Liver (tissue), 9 donors: ENCODE results near the gene LMX1B. TPM values are rescaled to one million over a fixed set of nuclear protein-coding genes. Genes with fewer than 3 reads are reported as not detected.

ENCODE experiments used
- DNase-seq: peaks from one replicate; pipeline ENCODE4 v3.0.0-alpha.2; 2017; ENCODE audit warnings: low spot score
- H3K27ac ChIP-seq, 2 donors: one replicate each; pipeline ENCODE4 v1.7.0; 2013; ENCODE audit warnings: inconsistent platforms in 2 of 2, low read length in 2 of 2, control low read depth in 1 of 2, low read depth in 1 of 2, mild to moderate bottlenecking in 1 of 2
- H3K27me3 ChIP-seq, 4 donors: one replicate each; pipeline versions ENCODE4 v1.6.1 to v1.7.0; 2013; ENCODE audit warnings: low read length in 3 of 4, inconsistent platforms in 1 of 4, mild to moderate bottlenecking in 1 of 4, moderate library complexity in 1 of 4; ENCODE audit not compliant: control insufficient read depth in 4 of 4, insufficient read depth in 4 of 4
- H3K36me3 ChIP-seq, 4 donors: one replicate each; pipeline versions ENCODE4 v1.6.1 to v1.7.0; 2013; ENCODE audit warnings: low read length in 3 of 4, mild to moderate bottlenecking in 3 of 4, low read depth in 1 of 4, moderate library complexity in 1 of 4; ENCODE audit not compliant: control insufficient read depth in 4 of 4, insufficient read depth in 3 of 4
- H3K4me1 ChIP-seq, 4 donors: one replicate each; pipeline versions ENCODE4 v1.6.1 to v1.7.0; 2013; ENCODE audit warnings: low read length in 3 of 4, mild to moderate bottlenecking in 3 of 4, moderate library complexity in 1 of 4; ENCODE audit not compliant: control insufficient read depth in 4 of 4, insufficient read depth in 4 of 4
- H3K4me3 ChIP-seq, 3 donors: one replicate each; pipeline versions ENCODE4 v1.6.1 to v1.7.0; 2013; ENCODE audit warnings: low read length in 3 of 3, control low read depth in 1 of 3, low read depth in 1 of 3, mild to moderate bottlenecking in 1 of 3
- H3K9ac ChIP-seq, 2 donors: one replicate each; pipeline ENCODE4 v1.7.0; 2013; ENCODE audit warnings: low read length in 2 of 2, mild to moderate bottlenecking in 2 of 2, moderate library complexity in 2 of 2, control low read depth in 1 of 2, low read depth in 1 of 2
- H3K9me3 ChIP-seq, 4 donors: one replicate each; pipeline versions ENCODE4 v1.6.1 to v1.7.0; 2013; ENCODE audit warnings: low read length in 3 of 4; ENCODE audit not compliant: control insufficient read depth in 4 of 4
- CTCF ChIP-seq: fragments of 150-350 bp; IDR thresholded peaks from 2 replicates; pipeline ENCODE4 v1.5.1; 2017; ENCODE audit warnings: improper control_type of control experiment, low read depth, low read length; ENCODE audit not compliant: missing input control
- EGR1 ChIP-seq, 2 donors: IDR thresholded peaks; 2 replicates each; pipeline ENCODE4 v1.6.1; 2016 to 2018; ENCODE audit warnings: antibody characterized with exemption in 2 of 2, low read depth in 2 of 2
- FOXA1 ChIP-seq: IDR thresholded peaks from 2 replicates; pipeline ENCODE4 v1.6.1; 2016; ENCODE audit warnings: antibody characterized with exemption
- FOXA2 ChIP-seq: IDR thresholded peaks from 2 replicates; pipeline ENCODE4 v1.6.1; 2016; ENCODE audit warnings: antibody characterized with exemption
- GABPA ChIP-seq, 2 donors: IDR thresholded peaks in 1 of 2; conservative IDR thresholded peaks in 1 of 2; 2 replicates each; pipeline ENCODE4 v1.6.1; 2016; ENCODE audit warnings: antibody characterized with exemption in 2 of 2, mild to moderate bottlenecking in 1 of 2, moderate library complexity in 1 of 2
- HNF4A ChIP-seq, 2 donors: conservative IDR thresholded peaks; 2 replicates each; pipeline ENCODE4 v1.6.1; 2016; ENCODE audit warnings: antibody characterized with exemption in 2 of 2, mild to moderate bottlenecking in 2 of 2
- HNF4G ChIP-seq: IDR thresholded peaks from 2 replicates; pipeline ENCODE4 v1.6.1; 2016; ENCODE audit warnings: antibody characterized with exemption
- JUND ChIP-seq, 2 donors: IDR thresholded peaks; 2 replicates each; pipeline ENCODE4 v1.6.1; 2016; ENCODE audit warnings: antibody characterized with exemption in 2 of 2
- MAX ChIP-seq: IDR thresholded peaks from 2 replicates; pipeline ENCODE4 v1.6.1; 2016; ENCODE audit warnings: antibody characterized with exemption
- NR2F2 ChIP-seq: IDR thresholded peaks from 2 replicates; pipeline ENCODE4 v1.6.1; 2016; ENCODE audit warnings: antibody characterized with exemption
- RAD21 ChIP-seq, 2 donors: IDR thresholded peaks; 2 replicates each; pipeline ENCODE4 v1.6.1; 2016; ENCODE audit warnings: antibody characterized with exemption in 2 of 2, mild to moderate bottlenecking in 2 of 2
- REST ChIP-seq: IDR thresholded peaks from 2 replicates; pipeline ENCODE4 v1.6.1; 2016; ENCODE audit warnings: antibody characterized with exemption, mild to moderate bottlenecking
- RXRA ChIP-seq, 2 donors: IDR thresholded peaks; 2 replicates each; pipeline ENCODE4 v1.6.1; 2017 to 2018; ENCODE audit warnings: antibody characterized with exemption in 2 of 2, mild to moderate bottlenecking in 1 of 2
- SP1 ChIP-seq: IDR thresholded peaks from 2 replicates; pipeline ENCODE4 v1.6.1; 2018; ENCODE audit warnings: antibody characterized with exemption, mild to moderate bottlenecking
- TAF1 ChIP-seq: conservative IDR thresholded peaks from 2 replicates; pipeline ENCODE4 v1.6.1; 2016; ENCODE audit warnings: antibody characterized with exemption, mild to moderate bottlenecking
- YY1 ChIP-seq: IDR thresholded peaks from 2 replicates; pipeline ENCODE4 v1.6.1; 2016; ENCODE audit warnings: antibody characterized with exemption, mild to moderate bottlenecking
- ZBTB33 ChIP-seq: IDR thresholded peaks from 2 replicates; pipeline ENCODE4 v1.6.1; 2016; ENCODE audit warnings: antibody characterized with exemption
- WGBS: extraction: QIAGEN DNeasy Blood & Tissue Kit; methylation state at CpG from one replicate; pipeline ENCODE4 v1.1.7; 2013; 5-methylcytosine and 5-hydroxymethylcytosine counted together
- polyA plus RNA-seq, 2 donors: library from polyadenylated mRNA; stranded (reverse) in 1 of 2; unstranded in 1 of 2; fragments of 200-250 nt in 1 of 2; fragments of >200 nt in 1 of 2; fragmentation: Nextera tagmentation in 1 of 2; extraction: Ambion mirVana in 1 of 2; gene quantifications; one replicate each; pipeline versions ENCODE4 v1.2.1 to v1.2.3, GENCODE V29; 2013 to 2015
- total RNA-seq, 2 donors: library from RNA; depleted of rRNA; stranded (reverse); fragments of >200 nt; gene quantifications; one replicate each; pipeline ENCODE4 v1.2.3, GENCODE V29; 2014
- donor health status: healthy.
- donor health status: healthy.
- donor health status: healthy.
- donor health status: healthy.
- donor health status: healthy.

LMX1B gene
- total and polyA plus RNA-seq, 4 donors = not detected

GRCh38 chr9:126607086-126607485 is 6.6 kb upstream of the LMX1B start:
- no peaks in the 10 kb centered on the region for H3K9me3 ChIP-seq
- no peak overlapping the region for H3K9ac ChIP-seq
- H3K36me3 ChIP-seq = no peaks in the 10 kb centered on the region
- peaks cover 6 to 13% (median 11%) of the 10 kb centered on the region in 4 donors for H3K27me3 ChIP-seq
- TF ChIP-seq NR2F2 (no peak), EGR1 (IDR thresholded peaks at IDR 0.05; ENCODE audit: low read depth in 2 of 2) (no peak), TAF1 (no peak), GABPA (IDR thresholded peaks at IDR 0.05 in 1 of 2, conservative IDR thresholded peaks at IDR 0.05 in 1 of 2) (no peak), HNF4A (conservative IDR thresholded peaks at IDR 0.05) (no peak), HNF4G (no peak)
- whole genome bisulfite sequencing = 35% methylated on average over 1 of the region's 1 CpG
- peaks cover 0 to 21% (median 15%) of the 10 kb centered on the region in 4 donors for H3K4me1 ChIP-seq
- no peak for DNase-seq
- no peak overlapping the region for H3K27ac ChIP-seq
- no peak overlapping the region for H3K4me3 ChIP-seq

- no peak for TF ChIP-seq FOXA1
- TF ChIP-seq CTCF = no peak
- no peak for TF ChIP-seq EGR1 (IDR thresholded peaks at IDR 0.05; ENCODE audit: low read depth in 2 of 2)
- no peak for TF ChIP-seq FOXA2
- no peak for TF ChIP-seq JUND (IDR thresholded peaks at IDR 0.05)
- no peak for TF ChIP-seq HNF4G
- TF ChIP-seq MAX = no peak
- no peak for TF ChIP-seq HNF4A (conservative IDR thresholded peaks at IDR 0.05)
- TF ChIP-seq YY1 = no peak
- no peak for TF ChIP-seq TAF1
- no peak for TF ChIP-seq REST
- TF ChIP-seq RAD21 (IDR thresholded peaks at IDR 0.05) = no peak
- TF ChIP-seq RXRA (IDR thresholded peaks at IDR 0.05) = no peak
- TF ChIP-seq SP1 = no peak
- no peak for TF ChIP-seq NR2F2
- no peak for TF ChIP-seq GABPA (IDR thresholded peaks at IDR 0.05 in 1 of 2, conservative IDR thresholded peaks at IDR 0.05 in 1 of 2)
- TF ChIP-seq ZBTB33 = no peak
- Histone ChIP-seq H3K9ac (no peak overlapping the region), H3K36me3 (no peaks in the 10 kb centered on the region), H3K4me1 (peaks cover 0 to 28% (median 19%) of the 10 kb centered on the region in 4 donors), H3K4me3 (no peak overlapping the region), H3K27me3 (peaks cover 6 to 12% (median 11%) of the 10 kb centered on the region in 4 donors), H3K9me3 (no peaks in the 10 kb centered on the region), H3K27ac (no peak overlapping the region)
- DNase-seq = no peak
- WGBS = 67% methylated on average over 7 of the region's 7 CpGs
Measured at GRCh38 chr9:126607731-126608130, 6.0 kb upstream of the LMX1B start.
